MV-4-11 (cell line): ENCODE measurements around the gene MRC2.

Experiments
- DNase-seq: peaks from one replicate; lab custom pipeline; 2025; lab: John Stamatoyannopoulos, UW

MRC2 gene

GRCh38 chr17:62614142-62614541 lies 13.3 kb upstream of the MRC2 start:
- no peak for DNase-seq

GRCh38 chr17:62615503-62615902 lies 12.0 kb upstream of the MRC2 start:
- DNase-seq: no peak

- DNase-seq: peak; percentile 75
Measured at GRCh38 chr17:62616993-62617893, 10.2 kb upstream of the MRC2 start.

GRCh38 chr17:62617894-62618472 lies 9.5 kb upstream of the MRC2 start:
- DNase-seq: no peak

- no peak for DNase-seq
Measured at GRCh38 chr17:62618647-62619416, 8.6 kb upstream of the MRC2 start.

GRCh38 chr17:62619417-62620155 lies 7.9 kb upstream of the MRC2 start:
- no peak for DNase-seq

GRCh38 chr17:62621223-62621622 lies 6.2 kb upstream of the MRC2 start:
- DNase-seq: no peak

GRCh38 chr17:62625184-62625869 lies 2.1 kb upstream of the MRC2 start:
- DNase-seq: peak; percentile 68

- peak; percentile 50 for DNase-seq
Measured at GRCh38 chr17:62625870-62626200, 1.6 kb upstream of the MRC2 start.

GRCh38 chr17:62626719-62627218 lies 701 bp upstream of the MRC2 start:
- peak; percentile 70 for DNase-seq

GRCh38 chr17:62627904-62628633 lies 599 bp downstream of the MRC2 start:
- peak; percentile 39 for DNase-seq

GRCh38 chr17:62628831-62629555 lies 1.5 kb downstream of the MRC2 start:
- DNase-seq: no peak

- DNase-seq: no peak
Measured at GRCh38 chr17:62629556-62630364, 2.3 kb downstream of the MRC2 start.

- DNase-seq: no peak
Measured at GRCh38 chr17:62630365-62631085, 3.1 kb downstream of the MRC2 start.

- DNase-seq: no peak
Measured at GRCh38 chr17:62631086-62631935, 3.8 kb downstream of the MRC2 start.

GRCh38 chr17:62631936-62632924 lies 4.8 kb downstream of the MRC2 start:
- DNase-seq: no peak
